DOHH2 (cell line): ENCODE data around the gene PDXDC1.
"Not testable (repeated sequence)": the region's sequence is repeated elsewhere in the genome, so short reads cannot be mapped to it uniquely, and the experiment has no call there.

Experiments used
- H3F3A ChIP-seq: fragments of 200-600 bp; sonication (generic), shearing (Covaris generic); 2 replicates; pipeline ENCODE4 v1.6.0; 2016; ENCODE audit warnings: antibody characterized with exemption, mild to moderate bottlenecking; ENCODE audit not compliant: control insufficient read depth, insufficient read depth
- H3K27ac ChIP-seq: fragments of 200-600 bp; sonication (generic); 2 replicates; pipeline ENCODE4 v1.5.1; 2014; ENCODE audit warnings: low read depth, mild to moderate bottlenecking, low read length, moderate library complexity
- H3K27me3 ChIP-seq: fragments of 200-600 bp; sonication (generic); 2 replicates; pipeline ENCODE4 v1.6.1; 2014; ENCODE audit warnings: mild to moderate bottlenecking, low read length, mixed read lengths; ENCODE audit not compliant: control insufficient read depth
- H3K36me3 ChIP-seq: fragments of 200-600 bp; sonication (generic); 2 replicates; pipeline ENCODE4 v1.6.1; 2014; ENCODE audit warnings: mild to moderate bottlenecking, low read length, moderate library complexity, mixed read lengths; ENCODE audit not compliant: control insufficient read depth
- H3K4me1 ChIP-seq: fragments of 200-600 bp; sonication (generic); 2 replicates; pipeline ENCODE4 v1.6.1; 2014; ENCODE audit warnings: mild to moderate bottlenecking, low read length, mixed read lengths; ENCODE audit not compliant: control insufficient read depth
- H3K4me2 ChIP-seq: fragments of 200-600 bp; sonication (generic); 2 replicates; pipeline ENCODE4 v1.6.0; 2014; ENCODE audit warnings: mild to moderate bottlenecking, low read length, moderate library complexity
- H3K4me3 ChIP-seq: fragments of 200-600 bp; sonication (generic); 2 replicates; pipeline ENCODE4 v1.5.1; 2014; ENCODE audit warnings: mild to moderate bottlenecking, low read length, mixed read lengths
- H3K79me2 ChIP-seq: fragments of 200-600 bp; sonication (generic); 2 replicates; pipeline ENCODE4 v1.6.1; 2014; ENCODE audit warnings: mild to moderate bottlenecking, low read length, mixed read lengths; ENCODE audit not compliant: control insufficient read depth
- H3K9me2 ChIP-seq: fragments of 200-600 bp; sonication (generic); replicated peaks from 2 replicates; pipeline ENCODE4 v1.6.1; 2014; ENCODE audit warnings: mild to moderate bottlenecking, low read length, mixed read lengths; ENCODE audit not compliant: control insufficient read depth
- H3K9me3 ChIP-seq: fragments of 200-600 bp; sonication (generic); 2 replicates; pipeline ENCODE4 v1.6.1; 2014; ENCODE audit warnings: antibody characterized with exemption, low read length, mixed read lengths; ENCODE audit not compliant: control insufficient read depth, insufficient read depth
- H4K20me1 ChIP-seq: fragments of 200-600 bp; sonication (generic); 2 replicates; pipeline ENCODE4 v1.6.0; 2014; ENCODE audit warnings: low read depth, mild to moderate bottlenecking, antibody characterized with exemption, low read length, moderate library complexity; ENCODE audit not compliant: control insufficient read depth, insufficient read depth
- CTCF ChIP-seq: fragments of 200-600 bp; sonication (generic); IDR thresholded peaks from one replicate; pipeline ENCODE4 v1.5.1; 2014; ENCODE audit warnings: antibody characterized with exemption, mild to moderate bottlenecking, low read depth, low read length; ENCODE audit not compliant: poor library complexity, severe bottlenecking
- EZH2phosphoT487 ChIP-seq: fragments of 200-600 bp; sonication (generic); IDR thresholded peaks from 2 replicates; pipeline ENCODE4 v1.6.1; 2017; ENCODE audit warnings: borderline replicate concordance, mild to moderate bottlenecking, antibody characterized with exemption, low read length, moderate library complexity, mixed read lengths

Gene PDXDC1

GRCh38 chr16:15059324-15059723, 84.5 kb downstream of the PDXDC1 start:
- Histone ChIP-seq H3K27me3 (no peaks in the 10 kb centered on the region), H3K79me2 (peaks cover 12% of the 10 kb centered on the region), H3K4me1 (peaks cover 16% of the 10 kb centered on the region), H3K4me2 (no peak overlapping the region), H3K9me2 (no peaks in the 10 kb centered on the region), H3K36me3 (peaks cover 47% of the 10 kb centered on the region), H3K4me3 (no peak overlapping the region), H4K20me1 (no peaks in the 10 kb centered on the region), H3K27ac (no peak overlapping the region), H3F3A (peaks cover 14% of the 10 kb centered on the region; the same call in 1 of the 2 replicates), H3K9me3 (no peaks in the 10 kb centered on the region)
- TF ChIP-seq EZH2phosphoT487 (no peak), CTCF (no peak)

GRCh38 chr16:15062085-15062810, 87.4 kb downstream of the PDXDC1 start:
- Histone ChIP-seq H3K36me3 (peaks cover 50% of the 10 kb centered on the region), H3F3A (peaks cover 10% of the 10 kb centered on the region; the same call in 1 of the 2 replicates)
- not testable (repeated sequence) for H3K27me3 ChIP-seq, H3K79me2 ChIP-seq, H3K4me1 ChIP-seq, H3K4me3 ChIP-seq, H3K4me2 ChIP-seq, H3K27ac ChIP-seq, H3K9me3 ChIP-seq, H4K20me1 ChIP-seq, H3K9me2 ChIP-seq

- H3K36me3 ChIP-seq = peaks cover 47% of the 10 kb centered on the region
- not testable (repeated sequence) for H3K27me3 ChIP-seq, H3K27ac ChIP-seq, H3K4me2 ChIP-seq, H3F3A ChIP-seq, H3K4me3 ChIP-seq, H4K20me1 ChIP-seq, H3K9me2 ChIP-seq, H3K4me1 ChIP-seq, H3K79me2 ChIP-seq, H3K9me3 ChIP-seq
These were observed 91.1 kb downstream of the PDXDC1 start for GRCh38 chr16:15065961-15066360.

- not testable (repeated sequence) for H3K4me3 ChIP-seq, H3K4me2 ChIP-seq, H3K27ac ChIP-seq, H3K79me2 ChIP-seq, H3K9me2 ChIP-seq, H3K27me3 ChIP-seq, H4K20me1 ChIP-seq, H3F3A ChIP-seq, H3K4me1 ChIP-seq, H3K9me3 ChIP-seq
- peaks cover 43% of the 10 kb centered on the region for H3K36me3 ChIP-seq
These were observed 91.9 kb downstream of the PDXDC1 start for GRCh38 chr16:15066690-15067089.

GRCh38 chr16:15071013-15071412, 96.2 kb downstream of the PDXDC1 start:
- H3K4me1 ChIP-seq, H4K20me1 ChIP-seq, H3K9me2 ChIP-seq, H3K9me3 ChIP-seq, H3K27ac ChIP-seq, H3K4me3 ChIP-seq, H3K79me2 ChIP-seq, H3K27me3 ChIP-seq, H3K4me2 ChIP-seq: not testable (repeated sequence)
- H3K36me3 ChIP-seq = peaks cover 65% of the 10 kb centered on the region
- peaks cover 18% of the 10 kb centered on the region; the same call in 1 of the 2 replicates for H3F3A ChIP-seq
